HG02852 (cell line): ENCODE results near the gene MYO15A.
A peak's percentile ranks its signal among the peaks of the same experiment; 100 is the strongest.
"Not testable (repeated sequence)": the region's sequence is repeated elsewhere in the genome, so short reads cannot be mapped to it uniquely, and the experiment has no call there.

Experiments used
- ATAC-seq: cut with Tn5 transposase; IDR thresholded peaks from one replicate; pipeline ENCODE4 v1.9.1; 2021; ENCODE audit warnings: mild to moderate bottlenecking, moderate library complexity; ENCODE audit not compliant: unreplicated experiment

The MYO15A gene

DNA sequence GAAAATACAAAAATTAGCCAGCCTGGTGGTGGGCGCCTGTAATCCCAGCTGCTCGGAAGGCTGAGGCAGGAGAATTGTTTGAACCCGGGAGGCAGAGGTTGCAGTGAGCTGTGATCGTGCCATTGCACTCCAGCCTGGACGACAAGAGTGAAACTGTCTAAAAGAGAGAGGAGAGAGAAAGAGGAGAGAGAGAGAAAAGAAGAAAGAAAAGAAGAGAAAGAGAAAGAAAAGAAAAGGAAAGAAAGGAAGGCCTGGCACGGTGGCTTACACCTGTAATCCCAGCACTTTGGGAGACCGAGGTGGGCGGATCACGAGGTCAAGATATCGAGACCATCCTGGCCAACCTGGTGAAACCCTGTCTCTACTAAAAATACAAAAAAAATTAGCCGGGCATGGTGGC is 108.3 kb downstream of the MYO15A start:
- not testable (repeated sequence) for ATAC-seq

DNA sequence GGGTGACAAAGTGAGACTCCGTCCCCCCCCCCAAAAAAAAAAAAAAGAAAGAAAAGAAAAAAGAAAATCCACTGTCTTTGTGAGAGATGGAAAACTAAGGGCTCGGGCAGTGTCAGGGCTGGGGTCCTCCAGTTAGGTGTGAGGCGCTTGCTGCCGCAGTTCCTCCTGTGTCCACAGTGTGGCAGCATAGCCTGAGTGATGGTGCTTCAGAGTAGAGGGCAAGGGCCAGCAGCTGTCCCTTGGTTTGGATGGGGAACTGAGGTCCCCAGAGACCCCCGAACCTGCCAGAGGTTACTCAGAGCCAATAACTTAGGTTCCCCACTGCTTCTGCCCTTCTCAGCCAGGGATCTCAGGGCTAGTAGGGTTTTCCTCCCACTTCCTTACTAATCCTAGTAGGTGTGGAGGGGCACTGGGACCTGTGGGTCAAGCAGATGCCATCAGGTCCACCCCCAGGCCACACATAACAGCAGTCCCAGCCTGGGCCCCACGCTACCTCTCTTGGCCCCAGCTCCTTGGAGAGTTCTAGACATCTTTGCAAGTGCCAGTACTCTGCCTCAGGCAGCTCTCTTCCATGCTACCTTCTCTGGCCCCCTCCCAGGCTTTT is 109.0 kb downstream of the MYO15A start:
- no peak for ATAC-seq

GRCh38 chr17:18218756-18219415 is 110.3 kb downstream of the MYO15A start:
- ATAC-seq: no peak

GRCh38 chr17:18224053-18224386 is 115.5 kb downstream of the MYO15A start:
- no peak for ATAC-seq

DNA sequence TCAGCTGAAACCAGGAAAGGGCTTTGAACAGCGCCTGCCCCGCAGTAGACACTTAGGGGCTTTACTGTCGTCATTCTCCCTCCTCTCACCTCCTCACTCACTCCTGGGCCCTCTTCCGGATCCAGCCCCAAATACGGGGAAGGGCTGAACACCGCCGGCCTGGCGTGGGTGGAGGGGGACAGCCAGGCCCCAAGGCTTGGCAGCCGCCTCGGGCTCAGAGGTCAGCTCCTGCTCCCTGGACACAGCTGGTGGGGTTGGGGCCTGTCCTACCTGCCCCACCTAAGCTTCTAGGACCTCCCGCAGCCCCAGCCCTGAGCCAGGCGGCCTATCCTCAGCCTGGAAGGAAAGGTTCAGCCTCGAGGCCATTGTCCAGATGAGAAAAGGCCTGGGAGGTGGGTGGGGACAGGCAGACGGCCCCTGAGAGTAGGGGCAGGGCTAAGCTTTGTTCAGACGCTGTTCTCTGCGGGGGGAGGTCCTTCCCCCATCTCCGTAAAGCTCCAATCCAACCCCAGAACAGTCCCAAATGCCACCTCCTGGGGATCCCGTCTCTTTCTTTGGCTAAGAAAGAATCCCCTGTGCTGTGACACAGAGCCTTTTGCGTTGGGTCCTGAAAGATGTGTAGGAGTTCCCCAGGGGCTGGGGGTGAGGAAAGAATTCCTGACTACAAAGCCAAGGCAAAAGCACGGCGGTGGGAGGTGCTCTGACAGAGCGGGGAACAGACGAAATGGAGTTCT is 116.0 kb downstream of the MYO15A start:
- no peak for ATAC-seq

- peak; percentile 89 for ATAC-seq
Observed at GRCh38 chr17:18225121-18225641, 116.6 kb downstream of the MYO15A start, which contains the start of gene LLGL1. TSS of gene LLGL1 (plus strand) at chr17:18225635. CDS start at chr17:18225683, 48 bp downstream.

DNA sequence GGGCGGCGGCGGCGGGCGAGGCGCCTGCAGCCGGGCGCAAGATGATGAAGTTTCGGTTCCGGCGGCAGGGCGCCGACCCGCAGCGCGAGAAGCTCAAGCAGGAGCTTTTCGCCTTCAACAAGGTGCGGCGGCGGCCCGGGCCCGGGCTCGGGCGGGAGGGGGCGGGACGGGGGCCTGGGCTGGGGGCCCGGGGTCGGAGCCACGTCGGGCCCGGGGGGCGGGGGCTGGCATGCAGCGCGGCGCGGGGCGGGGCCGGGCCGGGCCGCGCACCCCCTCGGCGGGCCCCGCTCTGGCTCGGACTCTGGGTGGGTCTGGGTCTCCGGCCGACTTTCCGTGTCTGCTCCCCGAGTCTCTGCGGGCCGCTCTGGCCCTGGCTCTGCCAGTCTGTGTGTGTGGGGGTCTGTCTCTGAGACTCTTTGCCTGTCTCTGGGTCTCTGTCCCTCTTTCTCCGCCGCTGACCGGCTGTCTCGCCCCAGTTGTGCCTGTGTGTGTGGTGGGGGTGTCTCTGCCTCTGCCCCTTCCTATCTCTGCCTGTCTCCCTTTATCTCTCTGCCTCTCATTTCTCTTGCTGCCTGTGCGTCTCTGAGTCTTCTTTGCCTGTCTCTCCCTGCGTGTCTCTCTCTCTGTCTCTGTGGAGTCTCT is 117.2 kb downstream of the MYO15A start:
- peak; percentile 3 for ATAC-seq

DNA sequence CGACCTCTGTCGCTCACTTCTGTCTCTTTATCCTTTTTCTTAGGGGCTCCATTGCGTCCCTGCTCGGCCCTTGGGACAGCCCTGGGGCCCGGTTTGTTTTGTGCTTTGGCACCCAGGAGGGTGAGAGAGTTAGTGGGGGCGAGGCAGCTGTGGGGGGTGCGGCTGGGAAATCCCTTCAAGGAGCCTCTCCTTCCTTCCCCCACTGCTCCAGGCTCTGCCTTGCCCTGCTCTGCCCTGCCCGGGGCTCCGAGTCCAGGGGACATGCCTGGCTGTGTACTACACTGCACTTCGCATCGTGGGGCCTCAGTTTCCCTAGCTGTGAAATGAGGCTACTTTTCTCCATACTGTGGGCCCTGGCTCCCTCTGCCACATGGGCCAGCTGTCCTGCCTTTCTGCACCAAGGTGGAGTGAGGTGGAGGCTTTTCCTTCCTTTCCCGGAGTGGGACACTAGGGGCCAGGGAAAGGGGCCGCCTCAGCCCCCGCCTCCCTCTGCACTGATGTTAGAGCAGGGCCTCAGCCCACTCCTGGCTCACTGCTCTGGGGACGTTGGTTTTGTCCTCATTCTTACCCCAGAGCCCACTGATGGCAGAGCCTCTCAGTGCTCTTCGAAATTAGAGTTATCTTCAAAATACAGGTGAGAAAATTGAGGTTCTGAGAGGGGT is 117.9 kb downstream of the MYO15A start:
- no peak for ATAC-seq

GRCh38 chr17:18227635-18228034 is 119.1 kb downstream of the MYO15A start:
- no peak for ATAC-seq

DNA sequence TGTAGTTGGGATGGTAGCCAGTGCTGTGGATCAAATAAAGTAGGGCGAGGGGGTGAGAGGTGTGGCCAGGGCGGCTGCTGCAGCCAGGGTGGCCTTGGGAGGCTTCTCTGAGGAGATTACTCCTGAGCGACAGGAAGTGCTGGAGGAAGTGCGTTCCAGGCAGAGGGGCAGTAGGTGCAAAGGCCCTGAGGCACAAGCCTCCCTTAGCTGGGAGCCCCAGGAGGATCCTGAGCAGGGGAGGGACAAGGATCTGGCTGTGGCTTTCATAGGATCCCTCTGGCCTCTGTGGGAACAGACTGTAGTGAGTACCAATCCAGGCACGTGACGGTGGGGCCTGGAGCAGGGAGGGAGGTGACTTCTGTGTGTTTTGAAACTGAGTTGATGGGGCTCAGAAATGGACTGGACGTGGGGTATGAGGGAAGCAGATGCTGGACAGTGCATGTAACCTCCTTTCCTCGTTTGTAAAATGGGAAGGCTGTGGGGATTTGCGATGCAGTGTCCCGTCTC is 119.7 kb downstream of the MYO15A start:
- ATAC-seq: no peak

- ATAC-seq: no peak
Observed at GRCh38 chr17:18229254-18229653, 120.7 kb downstream of the MYO15A start.
